Measurements from ENCODE around the gene DGKZ.
"Not testable (repeated sequence)": the region's sequence is repeated elsewhere in the genome, so short reads cannot be mapped to it uniquely, and the experiment has no call there.

The DGKZ gene

GRCh38 chr11:46346886-46347636 is at the start of gene DGKZ:
DGKZ (plus strand) TSS chr11:46347463; CDS start chr11:46347660, 197 bp downstream.
- peak; percentile 54 for DNase-seq
- TF ChIP-seq CTCF (IDR thresholded peaks at IDR 0.05; ENCODE audit: low read depth, low read length, missing control alignments) = peak; percentile 39
- peak within 1 kb of the TSS; percentile 83 for H3K4me3 ChIP-seq (ENCODE audit: low read depth, low read length)
- in situ Hi-C loops (cut with HindIII; ENCODE audit: low pct_ligation_motif_present, low sequenced_read_pairs) = no loop called here
- H3K27ac ChIP-seq = no peak within 1 kb of the TSS
- H3K36me3 ChIP-seq (replicated peaks) = no peaks in the 10 kb centered on the region
- no peaks in the 10 kb centered on the region for H3K27me3 ChIP-seq (replicated peaks)

GRCh38 chr11:46298699-46299433 is 48.4 kb upstream of the DGKZ start:
- peak overlapping the region; percentile 77 for H3K27ac ChIP-seq
- peak overlapping the region; percentile 20 for H3K4me3 ChIP-seq (ENCODE audit: low read depth, low read length)
- TF ChIP-seq CTCF (IDR thresholded peaks at IDR 0.05; ENCODE audit: low read depth, low read length, missing control alignments) = no peak
- DNase-seq = peak; percentile 76
- in situ Hi-C loops (cut with HindIII; ENCODE audit: low pct_ligation_motif_present, low sequenced_read_pairs) = no loop called here
- H3K36me3 ChIP-seq (replicated peaks) = peaks cover 31% of the 10 kb centered on the region
- H3K27me3 ChIP-seq (replicated peaks) = no peaks in the 10 kb centered on the region

- Histone ChIP-seq H3K27ac (peak overlapping the region; percentile 77), H3K36me3 (replicated peaks) (peaks cover 35% of the 10 kb centered on the region), H3K27me3 (replicated peaks) (no peaks in the 10 kb centered on the region), H3K4me3 (ENCODE audit: low read depth, low read length) (peak overlapping the region; percentile 20)
- no peak for TF ChIP-seq CTCF (IDR thresholded peaks at IDR 0.05; ENCODE audit: low read depth, low read length, missing control alignments)
- in situ Hi-C loops (cut with HindIII; ENCODE audit: low pct_ligation_motif_present, low sequenced_read_pairs) = no loop called here
- no peak for DNase-seq
These were observed 47.8 kb upstream of the DGKZ start for GRCh38 chr11:46299451-46299961.

- TF ChIP-seq CTCF (IDR thresholded peaks at IDR 0.05; ENCODE audit: low read depth, low read length, missing control alignments) = no peak
- Histone ChIP-seq H3K27ac (no peak overlapping the region), H3K4me3 (ENCODE audit: low read depth, low read length) (no peak overlapping the region), H3K36me3 (replicated peaks) (peaks cover 35% of the 10 kb centered on the region), H3K27me3 (replicated peaks) (no peaks in the 10 kb centered on the region)
- DNase-seq = no peak
- in situ Hi-C loops (cut with HindIII; ENCODE audit: low pct_ligation_motif_present, low sequenced_read_pairs) = no loop called here
These were observed 47.0 kb upstream of the DGKZ start for GRCh38 chr11:46300270-46300669.

GRCh38 chr11:46302866-46303265 is 44.4 kb upstream of the DGKZ start:
- no peak for TF ChIP-seq CTCF (IDR thresholded peaks at IDR 0.05; ENCODE audit: low read depth, low read length, missing control alignments)
- no peak overlapping the region for H3K4me3 ChIP-seq (ENCODE audit: low read depth, low read length)
- in situ Hi-C loops (cut with HindIII; ENCODE audit: low pct_ligation_motif_present, low sequenced_read_pairs) = no loop called here
- H3K27ac ChIP-seq = no peak overlapping the region
- no peak for DNase-seq
- H3K36me3 ChIP-seq (replicated peaks) = peaks cover 46% of the 10 kb centered on the region
- H3K27me3 ChIP-seq (replicated peaks) = no peaks in the 10 kb centered on the region

- H3K4me3 ChIP-seq (ENCODE audit: low read depth, low read length); in situ Hi-C loops (cut with HindIII; ENCODE audit: low pct_ligation_motif_present, low sequenced_read_pairs); DNase-seq; H3K27me3 ChIP-seq (replicated peaks); H3K27ac ChIP-seq: not testable (repeated sequence)
- peaks cover 50% of the 10 kb centered on the region for H3K36me3 ChIP-seq (replicated peaks)
These were observed 43.2 kb upstream of the DGKZ start for GRCh38 chr11:46304036-46304435.
